Activated naive CD4-positive, alpha-beta T cell treated with anti-CD3 and anti-CD28 coated beads, Interleukin-2, amount 50 U/mL, for 24 hours (primary cell): ENCODE data around the gene ABAT.

Experiments used
- H3K27ac Mint-ChIP-seq: one replicate; pipeline ENCODE4 v1.8.0; 2021; ENCODE audit warnings: mild to moderate bottlenecking, mixed read lengths
- H3K27me3 Mint-ChIP-seq: one replicate; pipeline ENCODE4 v1.8.0; 2021; ENCODE audit warnings: mixed read lengths
- H3K36me3 Mint-ChIP-seq: one replicate; pipeline ENCODE4 v1.8.0; 2021; ENCODE audit warnings: mixed read lengths
- H3K4me1 Mint-ChIP-seq: one replicate; pipeline ENCODE4 v1.8.0; 2021; ENCODE audit warnings: mixed read lengths
- H3K4me3 Mint-ChIP-seq: one replicate; pipeline ENCODE4 v1.8.0; 2021; ENCODE audit warnings: mild to moderate bottlenecking, mixed read lengths
- H3K9me3 Mint-ChIP-seq: one replicate; pipeline ENCODE4 v1.8.0; 2021; ENCODE audit warnings: mixed read lengths

Gene ABAT

GRCh38 chr16:8674413-8675022, at the start of gene ABAT:
ABAT (plus strand) TSS chr16:8674617; CDS start chr16:8735740, 61,123 bp downstream.
- peak within 1 kb of the TSS; percentile 95 for H3K4me3 Mint-ChIP-seq
- H3K36me3 Mint-ChIP-seq = peaks cover 4% of the 10 kb centered on the region
- peaks cover 17% of the 10 kb centered on the region for H3K4me1 Mint-ChIP-seq
- H3K27me3 Mint-ChIP-seq = no peaks in the 10 kb centered on the region
- H3K27ac Mint-ChIP-seq = peak within 1 kb of the TSS; percentile 90
- H3K9me3 Mint-ChIP-seq = no peaks in the 10 kb centered on the region

- no peaks in the 10 kb centered on the region for H3K27me3 Mint-ChIP-seq
- peaks cover 13% of the 10 kb centered on the region for H3K36me3 Mint-ChIP-seq
- no peak overlapping the region for H3K4me3 Mint-ChIP-seq
- H3K27ac Mint-ChIP-seq = no peak overlapping the region
- H3K4me1 Mint-ChIP-seq = peaks cover 41% of the 10 kb centered on the region
- H3K9me3 Mint-ChIP-seq = no peaks in the 10 kb centered on the region
Measured at GRCh38 chr16:8625491-8626087, 48.8 kb upstream of the ABAT start.

DNA sequence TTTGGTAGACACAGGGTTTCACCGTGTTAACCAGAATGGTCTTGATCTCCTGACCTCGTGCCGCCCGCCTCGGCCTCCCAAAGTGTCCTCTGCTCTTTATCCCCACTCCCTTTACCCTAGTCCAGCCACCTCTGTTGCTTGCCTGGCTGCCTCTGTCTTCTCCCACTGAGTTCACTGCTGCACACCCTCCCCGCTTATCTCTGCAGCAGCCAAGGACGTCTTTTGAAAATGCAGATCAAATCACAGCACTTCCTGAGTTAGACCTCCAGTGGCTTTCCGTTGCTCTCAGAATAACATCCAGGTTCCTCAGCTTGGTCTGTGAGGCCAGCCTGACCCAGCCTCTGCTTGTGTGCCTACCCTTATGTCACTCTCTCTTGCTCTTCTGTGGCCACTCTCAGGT, 47.5 kb upstream of the ABAT start:
- Mint-ChIP-seq H3K36me3 (peaks cover 13% of the 10 kb centered on the region), H3K27me3 (no peaks in the 10 kb centered on the region), H3K27ac (no peak overlapping the region), H3K9me3 (no peaks in the 10 kb centered on the region), H3K4me1 (peaks cover 39% of the 10 kb centered on the region), H3K4me3 (no peak overlapping the region)

GRCh38 chr16:8627456-8627855, 47.0 kb upstream of the ABAT start:
- no peak overlapping the region for H3K27ac Mint-ChIP-seq
- no peaks in the 10 kb centered on the region for H3K27me3 Mint-ChIP-seq
- no peaks in the 10 kb centered on the region for H3K9me3 Mint-ChIP-seq
- peaks cover 16% of the 10 kb centered on the region for H3K36me3 Mint-ChIP-seq
- peaks cover 35% of the 10 kb centered on the region for H3K4me1 Mint-ChIP-seq
- no peak overlapping the region for H3K4me3 Mint-ChIP-seq

DNA sequence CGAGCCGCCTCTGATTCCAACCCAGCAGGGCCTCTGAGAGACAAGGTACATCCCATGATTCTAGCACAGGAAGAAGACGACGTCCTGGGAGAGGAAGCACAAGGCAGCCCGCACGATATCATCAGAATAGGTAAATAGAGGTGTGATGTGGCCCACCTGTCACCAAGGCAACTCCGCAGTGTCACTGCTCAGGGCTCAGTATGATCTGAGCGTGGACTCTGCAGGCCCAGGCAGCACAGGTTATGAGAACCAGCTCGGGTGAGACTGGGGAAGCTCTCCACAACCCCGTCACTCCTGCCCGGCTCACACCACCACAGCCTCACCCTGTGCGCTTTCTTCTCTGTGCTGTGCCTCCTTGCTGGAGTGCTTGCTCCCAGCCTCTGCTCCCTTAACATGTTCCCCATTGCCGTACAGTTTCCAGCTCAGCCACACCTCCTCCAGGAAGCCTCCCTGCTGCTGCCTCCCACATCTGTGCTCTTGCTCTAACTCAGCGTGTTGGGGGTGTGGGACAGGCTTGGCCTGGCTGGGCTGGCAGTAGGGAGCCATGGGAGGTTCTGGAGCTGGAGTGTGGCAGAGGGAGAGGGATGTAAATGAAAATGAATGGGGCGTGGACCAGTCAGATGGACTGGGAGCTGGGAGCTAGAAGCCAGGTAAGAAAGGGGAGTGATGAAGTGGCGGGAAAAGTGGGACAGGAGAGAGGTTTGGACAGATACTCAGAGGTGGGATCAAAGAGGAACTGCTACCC, 45.3 kb upstream of the ABAT start:
- no peaks in the 10 kb centered on the region for H3K9me3 Mint-ChIP-seq
- H3K27ac Mint-ChIP-seq = no peak overlapping the region
- H3K36me3 Mint-ChIP-seq = peaks cover 16% of the 10 kb centered on the region
- no peaks in the 10 kb centered on the region for H3K27me3 Mint-ChIP-seq
- H3K4me1 Mint-ChIP-seq = peaks cover 26% of the 10 kb centered on the region
- H3K4me3 Mint-ChIP-seq = no peak overlapping the region

GRCh38 chr16:8630255-8630953, 44.0 kb upstream of the ABAT start:
- H3K4me1 Mint-ChIP-seq = peaks cover 15% of the 10 kb centered on the region
- no peak overlapping the region for H3K27ac Mint-ChIP-seq
- H3K4me3 Mint-ChIP-seq = no peak overlapping the region
- peaks cover 16% of the 10 kb centered on the region for H3K36me3 Mint-ChIP-seq
- H3K27me3 Mint-ChIP-seq = no peaks in the 10 kb centered on the region
- no peaks in the 10 kb centered on the region for H3K9me3 Mint-ChIP-seq

GRCh38 chr16:8631373-8631772, 43.0 kb upstream of the ABAT start:
- no peak overlapping the region for H3K4me3 Mint-ChIP-seq
- H3K9me3 Mint-ChIP-seq = no peaks in the 10 kb centered on the region
- H3K27ac Mint-ChIP-seq = no peak overlapping the region
- peaks cover 15% of the 10 kb centered on the region for H3K4me1 Mint-ChIP-seq
- no peaks in the 10 kb centered on the region for H3K27me3 Mint-ChIP-seq
- H3K36me3 Mint-ChIP-seq = peaks cover 16% of the 10 kb centered on the region

DNA sequence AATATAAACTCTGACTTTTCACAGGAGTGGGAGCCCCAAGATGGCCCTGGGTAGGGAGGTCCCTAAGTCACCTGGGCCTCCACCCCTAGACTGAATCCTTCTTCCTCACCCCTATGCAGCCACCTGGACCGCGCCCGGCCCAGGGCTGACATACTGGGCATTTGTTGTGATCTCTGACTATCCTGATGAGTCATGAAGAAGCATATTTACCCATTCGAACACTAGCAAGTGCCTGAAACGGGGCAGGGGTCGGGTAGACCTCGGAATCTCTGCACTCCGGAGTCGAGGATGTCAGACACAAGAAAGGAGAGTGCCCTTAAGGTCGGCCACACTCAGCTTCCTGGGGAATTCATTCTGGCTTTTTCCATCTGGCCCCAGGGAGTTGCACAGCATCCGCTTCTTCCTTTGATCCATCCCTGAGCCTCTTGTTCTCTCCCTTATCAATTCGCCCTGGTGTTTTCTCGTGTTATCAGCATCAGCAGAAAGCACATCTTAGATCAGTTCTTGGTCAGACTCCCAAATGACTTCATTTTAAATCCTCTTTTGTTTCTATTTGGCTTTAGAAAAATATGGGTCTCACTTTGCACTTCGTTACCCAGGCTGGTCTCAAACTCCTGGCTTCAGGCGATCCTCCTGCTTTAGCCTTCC, 42.5 kb upstream of the ABAT start:
- Mint-ChIP-seq H3K9me3 (no peaks in the 10 kb centered on the region), H3K36me3 (peaks cover 15% of the 10 kb centered on the region), H3K4me3 (no peak overlapping the region), H3K27me3 (no peaks in the 10 kb centered on the region), H3K4me1 (peaks cover 14% of the 10 kb centered on the region), H3K27ac (no peak overlapping the region)

DNA sequence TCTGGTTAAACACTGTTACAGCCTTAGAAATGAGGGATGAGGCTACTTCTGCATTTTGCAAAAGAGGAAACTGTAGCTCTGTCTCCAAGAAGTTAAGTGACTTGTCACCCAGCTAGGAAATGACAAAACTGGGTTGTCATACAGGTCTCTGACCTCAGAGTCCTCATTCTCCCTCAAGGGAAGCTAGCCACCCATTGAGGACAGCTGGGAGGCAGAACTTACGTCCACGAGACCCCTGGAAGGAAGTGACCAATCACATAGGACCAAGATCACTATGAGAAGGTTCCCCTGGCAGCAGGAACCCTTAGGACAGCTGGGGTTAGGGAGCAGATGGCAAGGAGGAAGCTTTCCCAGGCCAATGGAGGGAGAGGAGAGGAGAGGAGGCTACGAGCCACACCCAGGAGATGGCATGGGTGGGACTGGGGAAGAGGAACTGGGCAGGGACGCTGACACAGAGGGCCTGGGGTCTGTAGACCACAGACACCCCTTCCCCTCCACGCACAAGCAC, 41.7 kb upstream of the ABAT start:
- H3K9me3 Mint-ChIP-seq = no peaks in the 10 kb centered on the region
- H3K4me1 Mint-ChIP-seq = peaks cover 7% of the 10 kb centered on the region
- no peaks in the 10 kb centered on the region for H3K27me3 Mint-ChIP-seq
- H3K27ac Mint-ChIP-seq = no peak overlapping the region
- H3K36me3 Mint-ChIP-seq = peaks cover 12% of the 10 kb centered on the region
- H3K4me3 Mint-ChIP-seq = no peak overlapping the region

DNA sequence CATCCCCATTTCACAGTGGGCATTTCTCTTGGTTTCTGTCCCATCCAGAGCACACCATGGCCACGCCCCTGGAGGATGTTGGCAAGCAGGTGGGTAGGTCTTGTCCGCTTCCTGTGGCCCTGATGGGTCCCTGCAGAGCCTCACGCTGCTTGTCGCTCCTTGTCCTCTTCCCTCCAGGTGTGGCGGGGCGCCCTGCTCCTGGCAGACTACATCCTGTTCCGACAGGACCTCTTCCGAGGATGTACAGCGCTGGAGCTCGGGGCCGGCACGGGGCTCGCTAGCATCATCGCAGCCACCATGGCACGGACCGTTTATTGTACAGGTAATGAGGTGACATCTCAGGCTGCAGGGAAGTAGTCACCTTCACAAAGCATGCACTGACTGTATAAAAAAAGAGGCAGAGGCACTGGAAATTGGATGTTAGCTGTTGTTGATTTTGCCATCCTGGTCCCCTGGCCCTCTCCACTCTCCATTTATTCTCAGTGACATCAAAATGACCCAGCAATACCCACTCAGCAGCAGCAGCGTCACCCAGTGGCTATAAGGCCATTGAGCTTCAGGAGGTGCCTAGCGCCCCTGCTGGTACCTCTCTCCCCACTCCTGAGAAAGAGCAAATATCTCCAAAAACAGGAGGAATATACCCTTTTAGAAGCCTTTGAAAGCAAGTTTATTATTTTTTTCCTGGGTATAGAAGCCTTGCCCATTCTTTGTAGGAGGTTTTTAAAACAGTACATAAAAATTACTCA, 39.3 kb upstream of the ABAT start:
- Mint-ChIP-seq H3K9me3 (no peaks in the 10 kb centered on the region), H3K27ac (no peak overlapping the region), H3K36me3 (peaks cover 3% of the 10 kb centered on the region), H3K4me3 (no peak overlapping the region), H3K27me3 (no peaks in the 10 kb centered on the region), H3K4me1 (no peaks in the 10 kb centered on the region)

GRCh38 chr16:8639694-8640093, 34.7 kb upstream of the ABAT start:
- Mint-ChIP-seq H3K27me3 (no peaks in the 10 kb centered on the region), H3K27ac (no peak overlapping the region), H3K4me1 (peaks cover 11% of the 10 kb centered on the region), H3K9me3 (no peaks in the 10 kb centered on the region), H3K36me3 (peaks cover 15% of the 10 kb centered on the region), H3K4me3 (no peak overlapping the region)

DNA sequence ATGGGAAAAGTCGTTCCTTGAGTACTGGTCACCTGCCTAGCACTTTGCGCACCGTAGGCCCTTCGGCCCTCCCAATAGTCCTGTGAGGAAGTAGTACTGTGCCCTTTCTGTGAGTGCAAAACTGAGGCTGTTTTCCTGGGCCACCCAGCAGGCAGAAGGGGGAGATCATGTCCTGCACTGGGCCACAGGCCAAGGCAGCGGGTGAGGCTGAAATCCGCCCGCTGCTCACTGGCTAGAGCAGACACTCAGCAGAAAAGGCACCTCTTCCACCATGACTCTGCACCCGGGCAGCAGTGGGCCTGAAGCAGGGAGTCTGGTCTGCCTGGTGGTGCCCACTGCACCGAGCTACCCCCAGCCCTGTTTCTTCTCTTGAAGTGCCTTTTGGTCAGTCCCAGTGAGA, 32.7 kb upstream of the ABAT start:
- peaks cover 19% of the 10 kb centered on the region for H3K36me3 Mint-ChIP-seq
- H3K4me3 Mint-ChIP-seq = no peak overlapping the region
- H3K9me3 Mint-ChIP-seq = no peaks in the 10 kb centered on the region
- peaks cover 20% of the 10 kb centered on the region for H3K4me1 Mint-ChIP-seq
- no peaks in the 10 kb centered on the region for H3K27me3 Mint-ChIP-seq
- H3K27ac Mint-ChIP-seq = no peak overlapping the region

DNA sequence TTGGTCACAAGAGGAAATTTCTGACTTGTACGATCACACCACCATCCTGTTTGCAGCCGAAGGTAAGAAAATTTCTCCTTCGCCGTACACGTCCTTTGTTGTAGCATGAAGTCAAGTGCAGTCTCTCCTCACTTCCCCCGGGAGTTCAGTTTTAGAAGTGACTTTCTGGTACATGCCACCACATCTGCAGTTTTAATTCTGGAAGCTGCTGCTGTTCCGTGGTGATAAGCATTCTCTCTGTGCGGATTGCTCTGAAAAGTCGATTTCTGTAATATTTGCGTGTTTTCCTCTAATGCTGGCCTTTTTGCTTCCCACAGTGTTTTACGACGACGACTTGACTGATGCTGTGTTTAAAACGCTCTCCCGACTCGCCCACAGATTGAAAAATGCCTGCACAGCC, 32.3 kb upstream of the ABAT start:
- H3K36me3 Mint-ChIP-seq = peaks cover 20% of the 10 kb centered on the region

GRCh38 chr16:8644211-8645140, 29.9 kb upstream of the ABAT start:
- Mint-ChIP-seq H3K4me3 (no peak overlapping the region), H3K36me3 (peaks cover 20% of the 10 kb centered on the region), H3K4me1 (peaks cover 20% of the 10 kb centered on the region), H3K27me3 (no peaks in the 10 kb centered on the region), H3K27ac (peak overlapping the region; percentile 84), H3K9me3 (no peaks in the 10 kb centered on the region)

More for the DNA sequence above, 32.3 kb upstream of the ABAT start:
- no peak overlapping the region for H3K27ac Mint-ChIP-seq
- H3K27me3 Mint-ChIP-seq = no peaks in the 10 kb centered on the region
- no peak overlapping the region for H3K4me3 Mint-ChIP-seq
- H3K9me3 Mint-ChIP-seq = no peaks in the 10 kb centered on the region
- peaks cover 20% of the 10 kb centered on the region for H3K4me1 Mint-ChIP-seq
